H9 (cell line): ENCODE measurements around the gene MFSD1. TPM values are rescaled to one million over a fixed set of nuclear protein-coding genes. Genes with fewer than 3 reads are reported as not detected.

Source experiments
- DNase-seq: peaks from one replicate; pipeline ENCODE4 v3.0.0-alpha.2; 2017
- H2AFZ ChIP-seq: one replicate; pipeline ENCODE4 v1.6.1; 2013; ENCODE audit warnings: mild to moderate bottlenecking, low read length, control low read depth, moderate library complexity
- H2AK5ac ChIP-seq: 2 replicates; pipeline ENCODE4 v1.6.1; 2013; ENCODE audit warnings: low read length, control low read depth, mixed read lengths; ENCODE audit not compliant: insufficient read length
- H2BK120ac ChIP-seq: one replicate; pipeline ENCODE4 v1.6.1; 2013; ENCODE audit warnings: low read depth, mild to moderate bottlenecking, low read length, control low read depth, inconsistent platforms; ENCODE audit not compliant: poor library complexity, severe bottlenecking
- H2BK12ac ChIP-seq: 2 replicates; pipeline ENCODE4 v1.6.1; 2013; ENCODE audit warnings: low read length, control low read depth, mixed read lengths, low read depth; ENCODE audit not compliant: insufficient read length
- H2BK15ac ChIP-seq: 2 replicates; pipeline ENCODE4 v1.6.1; 2013; ENCODE audit warnings: low read depth, low read length, control low read depth
- H2BK20ac ChIP-seq: one replicate; pipeline ENCODE4 v1.6.1; 2013; ENCODE audit warnings: low read depth, mild to moderate bottlenecking, low read length, control low read depth, inconsistent platforms; ENCODE audit not compliant: poor library complexity, severe bottlenecking
- H2BK5ac ChIP-seq: 2 replicates; pipeline ENCODE4 v1.6.1; 2013; ENCODE audit warnings: low read length, control low read depth, mixed read lengths; ENCODE audit not compliant: insufficient read length
- H3K14ac ChIP-seq: 2 replicates; pipeline ENCODE4 v1.6.1; 2013; ENCODE audit warnings: low read length, control low read depth; ENCODE audit not compliant: insufficient read depth
- H3K18ac ChIP-seq: 2 replicates; pipeline ENCODE4 v1.6.1; 2013; ENCODE audit warnings: low read depth, mild to moderate bottlenecking, mixed read lengths, low read length, control low read depth; ENCODE audit not compliant: insufficient read length
- H3K23ac ChIP-seq: 2 replicates; pipeline ENCODE4 v1.6.1; 2013; ENCODE audit warnings: low read length, control low read depth, mixed read lengths, low read depth; ENCODE audit not compliant: insufficient read length
- H3K23me2 ChIP-seq: 2 replicates; pipeline ENCODE4 v1.6.1; 2013; ENCODE audit warnings: low read depth, mild to moderate bottlenecking, mixed read lengths, low read length, control low read depth; ENCODE audit not compliant: insufficient read length, poor library complexity, severe bottlenecking
- H3K27ac ChIP-seq: 2 replicates; pipeline ENCODE4 v1.5.1; 2013; ENCODE audit warnings: low read length, control low read depth, mixed read lengths, low read depth; ENCODE audit not compliant: insufficient read length
- H3K27me3 ChIP-seq: 2 replicates; pipeline ENCODE4 v1.6.1; 2013; ENCODE audit warnings: low read length, control low read depth, inconsistent platforms; ENCODE audit not compliant: insufficient read depth
- H3K4ac ChIP-seq: 2 replicates; pipeline ENCODE4 v1.6.1; 2013; ENCODE audit warnings: low read depth, mild to moderate bottlenecking, control low read depth, inconsistent platforms, low read length, moderate library complexity
- H3K4me1 ChIP-seq: 2 replicates; pipeline ENCODE4 v1.6.1; 2013; ENCODE audit warnings: low read length, control low read depth, inconsistent platforms; ENCODE audit not compliant: insufficient read depth
- H3K4me2 ChIP-seq: 2 replicates; pipeline ENCODE4 v1.6.1; 2013; ENCODE audit warnings: low read length, control low read depth, mixed read lengths; ENCODE audit not compliant: insufficient read length, insufficient read depth
- H3K56ac ChIP-seq: 2 replicates; pipeline ENCODE4 v1.6.1; 2013; ENCODE audit warnings: low read depth, mild to moderate bottlenecking, mixed read lengths, low read length, control low read depth; ENCODE audit not compliant: insufficient read length
- H3K79me1 ChIP-seq: 2 replicates; pipeline ENCODE4 v1.6.1; 2013; ENCODE audit warnings: low read depth, mild to moderate bottlenecking, moderate library complexity, low read length, control low read depth, inconsistent platforms; ENCODE audit not compliant: insufficient read depth, poor library complexity, severe bottlenecking
- H3K79me2 ChIP-seq: 2 replicates; pipeline ENCODE4 v1.6.1; 2013; ENCODE audit warnings: low read length, control low read depth, inconsistent platforms; ENCODE audit not compliant: insufficient read depth
- H3K9ac ChIP-seq: 2 replicates; pipeline ENCODE4 v1.6.1; 2013; ENCODE audit warnings: low read length, control low read depth, mixed read lengths; ENCODE audit not compliant: insufficient read length; ENCODE audit errors: extremely low read depth
- H3K9me3 ChIP-seq: one replicate; pipeline ENCODE4 v1.6.1; 2013; ENCODE audit warnings: low read depth, low read length, inconsistent platforms; ENCODE audit not compliant: control insufficient read depth
- H3T11ph ChIP-seq: one replicate; pipeline ENCODE4 v1.6.1; 2013; ENCODE audit warnings: mild to moderate bottlenecking, low read length, control low read depth, inconsistent platforms
- H4K20me1 ChIP-seq: one replicate; pipeline ENCODE4 v1.6.1; 2013; ENCODE audit not compliant: control insufficient read depth, insufficient read length, insufficient read depth
- H4K5ac ChIP-seq: 2 replicates; pipeline ENCODE4 v1.6.1; 2013; ENCODE audit warnings: low read depth, mild to moderate bottlenecking, mixed read lengths, low read length, control low read depth; ENCODE audit not compliant: insufficient read length
- H4K8ac ChIP-seq: replicated peaks from 2 replicates; pipeline ENCODE4 v1.6.1; 2013; ENCODE audit warnings: low read length, control low read depth, mixed read lengths, low read depth; ENCODE audit not compliant: insufficient read length
- H4K91ac ChIP-seq: 2 replicates; pipeline ENCODE4 v1.6.1; 2013; ENCODE audit warnings: low read depth, mild to moderate bottlenecking, moderate library complexity, mixed read lengths, low read length, control low read depth; ENCODE audit not compliant: insufficient read length
- H3K27ac Mint-ChIP-seq, 3 experiments: 2 replicates in 2 of 3; 3 replicates in 1 of 3; pipeline ENCODE4 v1.8.0; 2020 to 2021; ENCODE audit warnings: mixed read lengths in 3 of 3, mild to moderate bottlenecking in 1 of 3, moderate library complexity in 1 of 3
- H3K27me3 Mint-ChIP-seq: 2 replicates; pipeline ENCODE4 v1.8.0; 2021; ENCODE audit warnings: low read depth, mild to moderate bottlenecking, moderate library complexity, mixed read lengths
- H3K36me3 Mint-ChIP-seq, 3 experiments: 2 replicates in 2 of 3; 3 replicates in 1 of 3; pipeline ENCODE4 v1.8.0; 2020 to 2021; ENCODE audit warnings: low read depth in 3 of 3, mixed read lengths in 3 of 3; ENCODE audit not compliant: insufficient read depth in 1 of 3
- H3K4me1 Mint-ChIP-seq, 2 experiments: 2 replicates each; pipeline ENCODE4 v1.8.0; 2020; ENCODE audit warnings: mixed read lengths in 2 of 2
- H3K4me3 Mint-ChIP-seq, 2 experiments: 2 replicates in 1 of 2; 3 replicates in 1 of 2; pipeline ENCODE4 v1.8.0; 2020 to 2021; ENCODE audit warnings: mild to moderate bottlenecking in 2 of 2, mixed read lengths in 2 of 2, moderate library complexity in 1 of 2
- H3K9me3 Mint-ChIP-seq, 2 experiments: 2 replicates in 1 of 2; 3 replicates in 1 of 2; pipeline ENCODE4 v1.8.0; 2020; ENCODE audit warnings: mild to moderate bottlenecking in 2 of 2, mixed read lengths in 2 of 2, moderate library complexity in 1 of 2
- WGBS: extraction: QIAGEN DNeasy Blood & Tissue Kit; methylation state at CpG from one replicate; pipeline ENCODE4 v1.1.7; 2013; ENCODE audit warnings: missing lambda C conversion rate, low lambda C conversion rate, mixed read lengths; ENCODE audit not compliant: insufficient read length; ENCODE audit errors: extremely low coverage; 5-methylcytosine and 5-hydroxymethylcytosine counted together
- total RNA-seq: library from RNA; stranded (reverse); gene quantifications from 2 replicates; pipeline ENCODE4 v1.2.1, GENCODE V29; 2021
- TF ChIP-seq, protein P1 (sequence below): fragments of 200-600 bp; sonication (generic); conservative IDR thresholded peaks from 3 replicates; pipeline ENCODE4 v1.8.0; 2021; ENCODE audit warnings: antibody characterized with exemption, mild to moderate bottlenecking

Gene MFSD1
- total RNA-seq, 1 experiment from 2014 or later, result 9.5 TPM

DNA sequence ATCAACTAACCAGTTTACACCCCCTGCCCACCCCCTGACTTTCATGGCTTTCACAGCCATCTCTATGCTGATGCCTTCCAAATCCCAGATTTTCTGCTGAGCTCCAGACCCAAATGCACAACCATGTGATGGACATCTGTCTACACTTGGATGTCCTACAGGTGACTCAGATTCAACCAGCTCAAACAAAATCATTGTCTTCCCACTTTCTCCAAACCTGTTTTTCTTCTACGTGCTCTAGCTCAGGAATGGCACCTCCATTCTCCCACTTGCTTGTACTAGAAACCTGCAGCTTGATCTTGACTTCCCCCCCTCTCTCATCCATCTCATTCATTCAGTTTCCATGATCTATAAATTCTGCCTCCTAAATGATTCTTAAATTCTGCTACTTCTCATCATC is 35.5 kb upstream of the MFSD1 start:
- Mint-ChIP-seq H3K9me3 (no peaks in the 10 kb centered on the region), H3K4me3 (no peak overlapping the region), H3K36me3 (no peaks in the 10 kb centered on the region), H3K4me1 (peaks cover 22% of the 10 kb centered on the region in 2 experiments), H3K27ac (no peak overlapping the region), H3K27me3 (no peaks in the 10 kb centered on the region)
- Histone ChIP-seq H3K9me3 (no peaks in the 10 kb centered on the region), H3K4me2 (no peak overlapping the region), H3K4ac (no peak overlapping the region), H4K8ac (no peak overlapping the region), H3T11ph (no peak overlapping the region), H3K56ac (no peak overlapping the region), H3K79me1 (no peaks in the 10 kb centered on the region), H3K4me1 (no peaks in the 10 kb centered on the region; the same call in 1 of the 2 replicates), H4K20me1 (no peaks in the 10 kb centered on the region), H3K9ac (no peak overlapping the region), H2BK120ac (no peak overlapping the region), H3K79me2 (no peaks in the 10 kb centered on the region), H4K91ac (no peak overlapping the region), H2BK15ac (no peak overlapping the region), H3K23me2 (no peaks in the 10 kb centered on the region), H3K27me3 (no peaks in the 10 kb centered on the region), H2AFZ (no peak overlapping the region), H2BK5ac (no peak overlapping the region), H3K23ac (no peak overlapping the region), H2AK5ac (no peak overlapping the region), H3K18ac (no peak overlapping the region), H2BK12ac (no peak overlapping the region), H2BK20ac (no peak overlapping the region), H3K14ac (no peak overlapping the region), H4K5ac (no peak overlapping the region), H3K27ac (no peak overlapping the region)
- no CpG with 5 or more reads among the region's 1 CpG for WGBS
- TF ChIP-seq, protein P1, sequence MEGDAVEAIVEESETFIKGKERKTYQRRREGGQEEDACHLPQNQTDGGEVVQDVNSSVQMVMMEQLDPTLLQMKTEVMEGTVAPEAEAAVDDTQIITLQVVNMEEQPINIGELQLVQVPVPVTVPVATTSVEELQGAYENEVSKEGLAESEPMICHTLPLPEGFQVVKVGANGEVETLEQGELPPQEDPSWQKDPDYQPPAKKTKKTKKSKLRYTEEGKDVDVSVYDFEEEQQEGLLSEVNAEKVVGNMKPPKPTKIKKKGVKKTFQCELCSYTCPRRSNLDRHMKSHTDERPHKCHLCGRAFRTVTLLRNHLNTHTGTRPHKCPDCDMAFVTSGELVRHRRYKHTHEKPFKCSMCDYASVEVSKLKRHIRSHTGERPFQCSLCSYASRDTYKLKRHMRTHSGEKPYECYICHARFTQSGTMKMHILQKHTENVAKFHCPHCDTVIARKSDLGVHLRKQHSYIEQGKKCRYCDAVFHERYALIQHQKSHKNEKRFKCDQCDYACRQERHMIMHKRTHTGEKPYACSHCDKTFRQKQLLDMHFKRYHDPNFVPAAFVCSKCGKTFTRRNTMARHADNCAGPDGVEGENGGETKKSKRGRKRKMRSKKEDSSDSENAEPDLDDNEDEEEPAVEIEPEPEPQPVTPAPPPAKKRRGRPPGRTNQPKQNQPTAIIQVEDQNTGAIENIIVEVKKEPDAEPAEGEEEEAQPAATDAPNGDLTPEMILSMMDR, result no peak
- DNase-seq, result no peak
